ENCODE data around the gene C6orf141. TPM values are rescaled to one million over a fixed set of nuclear protein-coding genes. Genes with fewer than 3 reads are reported as not detected.

C6orf141 gene
- total RNA-seq, 4 donors from 2014 or later, result 1.0 to 7.8 (median 1.5) TPM; not detected in 1

GRCh38 chr6:49551866-49552129, 1.3 kb downstream of the C6orf141 start:
- Histone ChIP-seq H3K4me1 (peaks cover 0 to 10% of the 10 kb centered on the region in 2 donors), H3K4me3 (peak overlapping the region; percentile 38 to 60 (median 54)), H3K36me3 (no peaks in the 10 kb centered on the region), H3K9me3 (no peaks in the 10 kb centered on the region), H3K27me3 (peaks cover 13 to 21% (median 20%) of the 10 kb centered on the region in 3 donors), H3K27ac (peak overlapping the region in 1 of 4 donors; percentile 48)
- DNase-seq, result no peak
- intact Hi-C loops (cut with DNase I; ENCODE audit: low total_unique reads) (no loop called here), in situ Hi-C loops (cut with MboI; ENCODE audit: low sequenced_read_pairs in 4 of 4) (no loop called here)
- TF ChIP-seq CTCF (IDR thresholded peaks at IDR 0.05 in 4 of 5, conservative IDR thresholded peaks at IDR 0.05 in 1 of 5), result no peak
- no peak for TF ChIP-seq POLR2A (IDR thresholded peaks at IDR 0.05)
- no peak for ATAC-seq

GRCh38 chr6:49552596-49552995, 2.1 kb downstream of the C6orf141 start:
- no peak for ATAC-seq
- Histone ChIP-seq H3K9me3 (no peaks in the 10 kb centered on the region), H3K4me1 (peaks cover 0 to 10% of the 10 kb centered on the region in 2 donors), H3K36me3 (no peaks in the 10 kb centered on the region), H3K27ac (no peak overlapping the region), H3K27me3 (peaks cover 13 to 21% (median 20%) of the 10 kb centered on the region in 3 donors), H3K4me3 (no peak overlapping the region)
- intact Hi-C loops (cut with DNase I; ENCODE audit: low total_unique reads), result no loop called here
- no peak for DNase-seq
- no peak for TF ChIP-seq POLR2A (IDR thresholded peaks at IDR 0.05)
- TF ChIP-seq CTCF (IDR thresholded peaks at IDR 0.05 in 4 of 5, conservative IDR thresholded peaks at IDR 0.05 in 1 of 5), result no peak
- in situ Hi-C loops (cut with MboI; ENCODE audit: low sequenced_read_pairs in 4 of 4), result no loop called here

- in situ Hi-C loops (cut with MboI; ENCODE audit: low sequenced_read_pairs in 4 of 4), result no loop called here
- no peak for TF ChIP-seq CTCF (IDR thresholded peaks at IDR 0.05 in 4 of 5, conservative IDR thresholded peaks at IDR 0.05 in 1 of 5)
- no peak for TF ChIP-seq POLR2A (IDR thresholded peaks at IDR 0.05)
- H3K27me3 ChIP-seq, result peaks cover 13 to 21% (median 20%) of the 10 kb centered on the region in 3 donors
These were observed 2.9 kb downstream of the C6orf141 start for GRCh38 chr6:49553384-49553783.

GRCh38 chr6:49555951-49556350, 5.5 kb downstream of the C6orf141 start:
- intact Hi-C loops (cut with DNase I; ENCODE audit: low total_unique reads), result no loop called here
- in situ Hi-C loops (cut with MboI; ENCODE audit: low sequenced_read_pairs in 4 of 4), result no loop called here
- H3K4me1 ChIP-seq, result peaks cover 0 to 5% of the 10 kb centered on the region in 2 donors
- H3K27ac ChIP-seq, result no peak overlapping the region
- H3K4me3 ChIP-seq, result no peak overlapping the region
- peaks cover 4 to 10% (median 9%) of the 10 kb centered on the region in 3 donors for H3K27me3 ChIP-seq
- ATAC-seq (no peak), DNase-seq (no peak)
- H3K36me3 ChIP-seq, result no peaks in the 10 kb centered on the region
- no peak for TF ChIP-seq CTCF (IDR thresholded peaks at IDR 0.05 in 4 of 5, conservative IDR thresholded peaks at IDR 0.05 in 1 of 5)
- H3K9me3 ChIP-seq, result no peaks in the 10 kb centered on the region

More at GRCh38 chr6:49553384-49553783, 2.9 kb downstream of the C6orf141 start:
- no peak for DNase-seq
- no peaks in the 10 kb centered on the region for H3K36me3 ChIP-seq
- no peak for ATAC-seq
- intact Hi-C loops (cut with DNase I; ENCODE audit: low total_unique reads), result no loop called here
- peak overlapping the region in 1 of 4 donors; percentile 15 for H3K27ac ChIP-seq
- H3K4me1 ChIP-seq, result peaks cover 0 to 10% of the 10 kb centered on the region in 2 donors
- H3K4me3 ChIP-seq, result no peak overlapping the region
- no peaks in the 10 kb centered on the region for H3K9me3 ChIP-seq

GRCh38 chr6:49556429-49556837, 6.0 kb downstream of the C6orf141 start:
- peaks cover 0 to 5% (median 4%) of the 10 kb centered on the region in 3 donors for H3K27me3 ChIP-seq
- no peak overlapping the region for H3K27ac ChIP-seq
- in situ Hi-C loops (cut with MboI; ENCODE audit: low sequenced_read_pairs in 4 of 4) (no loop called here), intact Hi-C loops (cut with DNase I; ENCODE audit: low total_unique reads) (no loop called here)
- no peaks in the 10 kb centered on the region for H3K36me3 ChIP-seq
- H3K4me3 ChIP-seq, result no peak overlapping the region
- ATAC-seq, result no peak
- TF ChIP-seq POLR2A (IDR thresholded peaks at IDR 0.05) (no peak), CTCF (IDR thresholded peaks at IDR 0.05 in 4 of 5, conservative IDR thresholded peaks at IDR 0.05 in 1 of 5) (no peak)
- no peak for DNase-seq
- H3K9me3 ChIP-seq, result no peaks in the 10 kb centered on the region
- peaks cover 0 to under 1% of the 10 kb centered on the region in 2 donors for H3K4me1 ChIP-seq

Measured in gastrocnemius medialis (tissue), 4 donors.